HEK293 (cell line): ENCODE measurements around the gene ESCO1.

Source experiments
- KLF17 ChIP-seq: fragments of 450-650 bp; formaldehyde crosslinking; IDR thresholded peaks from 2 replicates; pipeline ENCODE4 v1.5.1; 2016; ENCODE audit warnings: missing biosample characterization, missing genetic modification characterization
- MYNN ChIP-seq: fragments of 450-650 bp; formaldehyde crosslinking; IDR thresholded peaks from 2 replicates; pipeline ENCODE4 v1.5.1; 2016; ENCODE audit warnings: missing biosample characterization, missing genetic modification characterization, borderline replicate concordance
- PRDM4 ChIP-seq: fragments of 450-650 bp; formaldehyde crosslinking; IDR thresholded peaks from 2 replicates; pipeline ENCODE4 v1.5.1; 2017; ENCODE audit warnings: missing biosample characterization, missing genetic modification characterization
- SCRT1 ChIP-seq: fragments of 450-650 bp; formaldehyde crosslinking; IDR thresholded peaks from 2 replicates; pipeline ENCODE4 v1.5.1; 2016; ENCODE audit warnings: missing biosample characterization, missing genetic modification characterization, borderline replicate concordance
- SCRT2 ChIP-seq: fragments of 450-650 bp; formaldehyde crosslinking; IDR thresholded peaks from 2 replicates; pipeline ENCODE4 v1.5.1; 2016; ENCODE audit warnings: missing biosample characterization, missing genetic modification characterization
- YY2 ChIP-seq: fragments of 450-650 bp; formaldehyde crosslinking; IDR thresholded peaks from 2 replicates; pipeline ENCODE4 v1.5.1; 2016; ENCODE audit warnings: missing biosample characterization, missing genetic modification characterization
- ZBTB17 ChIP-seq: fragments of 450-650 bp; formaldehyde crosslinking; IDR thresholded peaks from 2 replicates; pipeline ENCODE4 v1.5.1; 2016; ENCODE audit warnings: missing biosample characterization, missing genetic modification characterization
- ZBTB21 ChIP-seq: fragments of 450-650 bp; formaldehyde crosslinking; IDR thresholded peaks from 2 replicates; pipeline ENCODE4 v1.5.1; 2017; ENCODE audit warnings: missing biosample characterization, missing genetic modification characterization
- ZBTB26 ChIP-seq: fragments of 450-650 bp; formaldehyde crosslinking; optimal IDR thresholded peaks from 2 replicates; pipeline ENCODE3; 2016; ENCODE audit warnings: missing biosample characterization, mild to moderate bottlenecking, missing genetic modification characterization
- ZBTB44 ChIP-seq: fragments of 450-650 bp; IDR thresholded peaks from 2 replicates; pipeline ENCODE4 v1.5.1; 2018; ENCODE audit warnings: missing biosample characterization, mild to moderate bottlenecking, missing genetic modification characterization
- ZBTB7A ChIP-seq: fragments of 450-650 bp; formaldehyde crosslinking; IDR thresholded peaks from 2 replicates; pipeline ENCODE4 v1.5.1; 2016; ENCODE audit warnings: low read depth, missing biosample characterization, missing genetic modification characterization
- ZNF112 ChIP-seq: fragments of 450-650 bp; formaldehyde crosslinking; IDR thresholded peaks from 2 replicates; pipeline ENCODE4 v1.5.0; 2017; ENCODE audit warnings: missing biosample characterization, missing genetic modification characterization
- ZNF114 ChIP-seq: fragments of 450-650 bp; formaldehyde crosslinking; IDR thresholded peaks from 2 replicates; pipeline ENCODE4 v1.5.0; 2017; ENCODE audit warnings: missing biosample characterization, missing genetic modification characterization
- ZNF16 ChIP-seq: fragments of 450-650 bp; formaldehyde crosslinking; IDR thresholded peaks from 2 replicates; pipeline ENCODE4 v1.5.1; 2016; ENCODE audit warnings: low read depth, missing biosample characterization, missing genetic modification characterization
- ZNF2 ChIP-seq: fragments of 450-650 bp; formaldehyde crosslinking; IDR thresholded peaks from 2 replicates; pipeline ENCODE4 v1.5.1; 2016; ENCODE audit warnings: missing biosample characterization, missing genetic modification characterization
- ZNF202 ChIP-seq: fragments of 450-650 bp; formaldehyde crosslinking; IDR thresholded peaks from 2 replicates; pipeline ENCODE4 v1.5.1; 2016; ENCODE audit warnings: missing biosample characterization, missing genetic modification characterization, borderline replicate concordance
- ZNF221 ChIP-seq: fragments of 450-650 bp; formaldehyde crosslinking; IDR thresholded peaks from 2 replicates; pipeline ENCODE4 v1.5.1; 2017; ENCODE audit warnings: missing biosample characterization, missing genetic modification characterization, borderline replicate concordance
- ZNF350 ChIP-seq: fragments of 450-650 bp; formaldehyde crosslinking; IDR thresholded peaks from 2 replicates; pipeline ENCODE4 v1.5.0; 2017; ENCODE audit warnings: missing biosample characterization, mild to moderate bottlenecking, missing genetic modification characterization
- ZNF544 ChIP-seq: fragments of 450-650 bp; formaldehyde crosslinking; IDR thresholded peaks from 2 replicates; pipeline ENCODE4 v1.5.0; 2017; ENCODE audit warnings: missing biosample characterization, missing genetic modification characterization
- ZNF548 ChIP-seq: fragments of 450-650 bp; formaldehyde crosslinking; IDR thresholded peaks from 2 replicates; pipeline ENCODE4 v1.5.1; 2016; ENCODE audit warnings: missing biosample characterization, missing genetic modification characterization
- ZNF639 ChIP-seq: fragments of 450-650 bp; formaldehyde crosslinking; IDR thresholded peaks from 2 replicates; pipeline ENCODE4 v1.5.1; 2016; ENCODE audit warnings: missing biosample characterization, missing genetic modification characterization
- ZNF645 ChIP-seq: fragments of 450-650 bp; formaldehyde crosslinking; IDR thresholded peaks from 2 replicates; pipeline ENCODE4; 2016; ENCODE audit warnings: missing biosample characterization, missing genetic modification characterization
- ZNF660 ChIP-seq: fragments of 450-650 bp; IDR thresholded peaks from 2 replicates; pipeline ENCODE4 v1.5.1; 2018; ENCODE audit warnings: missing biosample characterization, mild to moderate bottlenecking, missing genetic modification characterization
- ZNF692 ChIP-seq: fragments of 450-650 bp; formaldehyde crosslinking; IDR thresholded peaks from 2 replicates; pipeline ENCODE4 v1.5.1; 2016; ENCODE audit warnings: missing biosample characterization, missing genetic modification characterization
- ZNF701 ChIP-seq: fragments of 450-650 bp; formaldehyde crosslinking; IDR thresholded peaks from 2 replicates; pipeline ENCODE4 v1.5.1; 2016; ENCODE audit warnings: missing biosample characterization, missing genetic modification characterization
- ZSCAN18 ChIP-seq: fragments of 450-650 bp; formaldehyde crosslinking; IDR thresholded peaks from 2 replicates; pipeline ENCODE4 v1.5.1; 2016; ENCODE audit warnings: missing biosample characterization, missing genetic modification characterization
- ZSCAN30 ChIP-seq: fragments of 450-650 bp; IDR thresholded peaks from 2 replicates; pipeline ENCODE4 v1.5.1; 2018; ENCODE audit warnings: missing biosample characterization, mild to moderate bottlenecking, missing genetic modification characterization, moderate library complexity

The ESCO1 gene

GRCh38 chr18:21612125-21613039 lies 11.9 kb upstream of the ESCO1 start, which contains the start of gene SNRPD1 (continued):
- TF ChIP-seq ZBTB44 (tag by site-specific recombination) (peak; percentile 25; the same call in 1 of the 2 replicates), YY2 (tag by site-specific recombination) (peak; percentile 95), ZBTB26 (peak; percentile 97), PRDM4 (tag by site-specific recombination) (no peak), ZNF16 (tag by site-specific recombination) (no peak), ZNF660 (tag by site-specific recombination) (peak; percentile 86), SCRT1 (tag by site-specific recombination) (no peak; the same call in 1 of the 2 replicates), ZNF645 (no peak), ZBTB7A (tag by site-specific recombination) (no peak), ZNF202 (tag by site-specific recombination) (no peak), ZBTB17 (peak; percentile 85), SCRT2 (tag by site-specific recombination) (no peak), ZNF112 (tag by site-specific recombination) (no peak), ZNF350 (0 out of 2 replicates have a peak, but pooled peaks have one; percentile 48), ZSCAN18 (no peak), MYNN (tag by site-specific recombination) (no peak), ZNF114 (tag by site-specific recombination) (no peak), KLF17 (tag by site-specific recombination) (peak; percentile 34; the same call in 1 of the 2 replicates), ZSCAN30 (peak; percentile 89), ZNF692 (tag by site-specific recombination) (peak; percentile 90), ZNF221 (no peak), ZBTB21 (tag by site-specific recombination) (peak; percentile 49; the same call in 1 of the 2 replicates), ZNF548 (tag by site-specific recombination) (no peak), ZNF544 (tag by site-specific recombination) (no peak), ZNF701 (tag by site-specific recombination) (no peak), ZNF639 (tag by site-specific recombination) (peak; percentile 47; the same call in 1 of the 2 replicates), ZNF2 (peak; percentile 76; the same call in 1 of the 2 replicates)
